Measurements from ENCODE around the gene ABCB11.
"Not testable (repeated sequence)": the region's sequence is repeated elsewhere in the genome, so short reads cannot be mapped to it uniquely, and the experiment has no call there.

The ABCB11 gene

GRCh38 chr2:168969865-168970264, 61.3 kb downstream of the ABCB11 start:
- no peak for DNase-seq

GRCh38 chr2:168968342-168968741, 62.8 kb downstream of the ABCB11 start:
- no peak for DNase-seq

DNA sequence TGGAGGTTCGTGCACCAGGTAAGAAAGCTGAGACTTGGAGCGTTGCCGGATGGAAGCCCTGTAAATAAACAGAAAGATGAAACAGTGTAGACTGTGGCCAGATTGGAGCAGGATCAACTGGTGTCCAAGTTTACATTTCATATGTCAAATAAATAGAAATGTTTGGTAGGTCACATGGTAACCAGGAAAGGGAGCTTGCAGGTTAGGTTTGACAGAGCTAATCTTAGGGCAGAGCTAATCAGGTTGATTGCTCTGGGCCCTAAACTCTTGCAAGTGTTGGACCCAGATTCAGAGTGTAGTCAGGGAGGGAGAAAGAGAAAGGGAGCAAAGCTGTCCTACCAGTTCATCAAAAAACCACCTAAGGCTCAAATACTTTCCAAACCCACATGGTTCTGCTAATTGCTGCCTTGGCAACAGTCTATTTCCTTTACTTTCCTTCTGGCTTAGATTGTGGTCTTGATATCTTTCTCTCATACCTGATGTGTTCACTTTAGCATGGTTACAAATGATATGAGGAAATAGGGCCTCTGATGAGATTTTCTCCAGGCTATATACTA, 66.8 kb downstream of the ABCB11 start:
- DNase-seq: peak; percentile 15

DNA sequence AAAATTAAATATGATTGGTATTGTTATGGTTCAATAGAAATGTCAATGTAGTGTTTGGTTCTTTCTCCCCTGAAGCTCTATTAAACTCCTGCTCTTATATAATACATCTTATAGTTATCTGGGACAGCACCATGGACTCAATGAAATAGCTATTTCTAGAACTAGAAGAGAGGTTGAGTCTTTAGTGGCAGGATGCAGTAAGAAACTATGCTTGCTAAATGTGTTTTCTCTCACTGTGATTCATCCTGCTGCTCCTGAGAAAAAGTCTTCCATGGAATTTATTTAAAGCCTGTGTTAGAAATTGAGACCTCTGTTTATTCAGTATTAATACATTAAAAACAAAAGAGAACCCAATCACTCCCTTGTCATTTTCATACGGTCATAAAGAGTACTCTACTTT, 68.5 kb downstream of the ABCB11 start:
- DNase-seq: no peak

DNA sequence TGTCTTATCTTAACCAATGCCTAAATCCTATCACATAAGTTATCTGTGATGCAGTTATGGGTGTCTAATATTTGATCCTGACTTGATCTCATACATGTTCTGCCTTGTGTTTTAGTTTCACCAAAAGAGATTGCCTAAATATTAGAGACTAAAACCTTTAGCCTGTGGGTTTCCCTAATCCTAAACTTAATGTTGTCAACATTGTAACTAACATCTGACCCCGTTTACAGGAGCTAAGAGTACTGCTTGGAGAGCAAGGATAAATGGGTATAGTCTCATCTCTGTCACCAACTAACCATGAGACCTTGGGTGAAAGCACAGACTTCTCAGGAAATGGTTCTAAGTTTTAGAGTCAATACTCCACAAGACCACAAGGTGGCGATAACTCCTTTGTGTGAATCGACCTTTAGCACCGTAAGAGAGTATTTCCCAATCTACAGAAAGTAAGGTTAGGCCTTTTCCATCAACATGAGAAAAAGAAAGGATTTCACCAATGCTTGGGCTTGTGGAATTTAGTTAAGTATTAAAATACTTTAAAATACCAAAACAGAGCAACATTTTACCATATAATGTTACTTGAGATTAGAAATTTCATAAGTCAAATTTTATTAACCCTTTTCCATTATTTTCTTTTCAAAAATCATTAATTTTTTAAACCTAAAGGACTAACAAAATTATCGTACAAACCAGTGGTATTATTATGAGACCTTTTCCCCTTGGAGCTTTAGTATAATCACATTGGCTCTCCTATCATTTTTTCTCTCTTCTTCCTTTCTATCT, 69.5 kb downstream of the ABCB11 start:
- peak; percentile 66 for DNase-seq

- DNase-seq: no peak
These were observed 74.7 kb downstream of the ABCB11 start for GRCh38 chr2:168956392-168956791.

DNA sequence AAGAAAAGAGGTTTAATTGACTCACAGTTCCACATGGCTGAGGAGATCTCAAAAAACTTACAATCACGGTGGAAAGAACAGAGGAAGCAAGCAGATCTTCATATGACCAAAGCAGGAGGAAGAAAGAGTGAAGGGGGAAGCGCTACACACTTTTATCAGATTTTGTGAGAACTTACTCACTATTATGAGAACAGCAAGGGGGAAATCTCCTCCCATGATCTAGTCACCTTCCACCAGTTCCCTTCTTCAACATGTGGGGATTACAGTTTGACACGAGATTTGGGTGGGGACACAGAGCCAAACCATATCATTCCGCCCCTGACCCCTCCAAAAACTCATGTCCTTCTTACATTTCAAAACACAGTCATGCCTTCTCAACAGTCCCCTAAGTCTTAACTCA, 75.8 kb downstream of the ABCB11 start:
- no peak for DNase-seq

DNA sequence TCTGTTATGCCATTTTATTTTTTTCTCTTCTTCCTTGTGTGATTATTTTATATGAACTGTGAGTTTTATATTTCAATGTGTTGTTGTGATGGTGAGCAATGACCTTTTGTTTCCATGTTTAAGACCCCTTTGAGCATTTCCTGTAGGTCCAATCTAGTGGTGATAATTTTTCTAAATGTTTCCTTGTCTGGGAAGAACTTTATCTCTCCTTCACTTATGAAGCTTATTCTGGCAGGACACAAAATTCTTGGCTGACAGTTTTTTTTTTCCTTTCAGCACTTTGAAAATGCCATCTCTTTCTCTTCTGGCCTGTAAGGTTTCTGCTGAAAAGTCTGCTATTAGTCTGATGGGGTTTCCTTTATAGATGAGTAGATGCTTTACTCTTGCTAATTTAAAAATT, 76.9 kb downstream of the ABCB11 start:
- no peak for DNase-seq

GRCh38 chr2:168952424-168952823, 78.7 kb downstream of the ABCB11 start:
- DNase-seq: no peak

- DNase-seq: no peak
These were observed 79.3 kb downstream of the ABCB11 start for GRCh38 chr2:168951871-168952270.

- no peak for DNase-seq
These were observed 81.8 kb downstream of the ABCB11 start for GRCh38 chr2:168949324-168949723.

GRCh38 chr2:168948621-168949212, 82.4 kb downstream of the ABCB11 start:
- DNase-seq: peak; percentile 17

- DNase-seq: no peak
These were observed 85.6 kb downstream of the ABCB11 start for GRCh38 chr2:168945508-168945907.

DNA sequence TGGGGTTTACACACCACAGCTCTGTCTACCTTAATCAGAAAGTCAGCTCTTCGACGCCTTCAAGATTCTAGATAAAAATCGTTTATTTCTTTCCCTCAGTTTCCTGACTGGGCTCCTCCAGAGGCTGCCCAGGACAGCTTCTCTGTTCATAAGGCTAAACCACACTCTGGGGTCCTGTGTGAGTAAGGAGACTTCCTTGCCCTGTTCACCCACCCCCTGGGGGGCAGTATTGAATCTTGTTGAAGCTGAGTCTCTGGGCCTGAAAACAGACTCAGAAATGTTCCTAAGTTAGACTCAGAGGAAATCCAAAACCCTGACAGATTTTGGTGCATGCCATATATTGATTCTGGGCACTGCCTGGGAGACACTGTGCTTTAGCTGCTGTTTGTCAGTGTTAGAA, 87.1 kb downstream of the ABCB11 start:
- DNase-seq: no peak

DNA sequence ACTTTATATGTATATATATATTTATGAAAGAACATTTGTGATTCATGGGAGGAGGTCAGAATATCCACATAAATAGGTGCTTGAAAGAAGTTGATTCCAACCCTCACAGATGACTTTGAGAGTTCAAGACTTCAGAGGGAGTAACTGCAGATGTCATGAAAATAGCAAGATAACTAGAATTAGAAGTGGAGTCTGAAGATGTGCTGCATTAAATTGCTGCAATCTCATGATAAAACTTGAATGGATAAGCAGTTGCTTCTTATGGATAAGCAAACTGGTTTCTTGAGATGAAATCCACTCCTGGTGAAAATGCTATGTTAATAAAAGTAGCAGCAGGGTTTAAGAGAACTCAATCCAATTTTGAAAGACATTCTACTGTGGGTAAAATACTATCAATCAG, 89.8 kb downstream of the ABCB11 start:
- DNase-seq: no peak

DNA sequence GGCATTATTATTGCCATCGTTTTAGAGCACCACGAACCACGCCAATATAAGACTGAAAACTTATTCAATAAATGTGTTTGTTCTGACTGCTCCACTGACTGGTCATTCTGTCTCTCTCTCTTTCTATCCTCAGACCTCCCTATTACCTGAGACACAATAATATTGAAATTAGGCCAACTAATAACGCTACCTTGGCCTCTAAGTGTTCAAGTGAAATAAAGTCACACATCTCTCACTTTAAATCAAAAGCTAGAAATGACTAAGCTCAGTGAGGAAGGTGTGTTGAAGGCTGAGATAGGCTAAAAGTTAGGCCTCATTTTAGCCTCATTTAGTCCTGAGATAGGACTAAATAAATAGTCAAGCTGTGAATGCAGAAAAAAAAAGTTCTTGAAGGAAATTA, 91.2 kb downstream of the ABCB11 start:
- DNase-seq: no peak

DNA sequence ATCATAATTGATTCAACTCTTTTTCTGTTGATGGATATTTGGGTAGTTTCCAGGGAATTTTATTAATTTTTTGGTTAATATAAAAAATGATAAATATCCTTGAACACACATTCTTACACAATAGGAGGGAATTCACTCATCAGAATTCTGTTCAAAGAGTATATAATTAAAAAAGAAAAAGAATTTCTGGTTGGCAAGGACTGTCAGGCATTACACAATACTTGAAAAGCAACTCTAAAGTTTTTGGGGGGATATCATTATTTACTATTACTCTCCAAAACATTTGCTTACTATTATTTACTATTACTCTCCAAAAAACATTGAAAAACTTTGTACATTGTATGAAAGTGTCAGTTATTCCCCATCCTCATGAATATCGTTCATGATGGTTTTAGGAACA, 92.1 kb downstream of the ABCB11 start:
- no peak for DNase-seq

GRCh38 chr2:168935810-168936581, 95.1 kb downstream of the ABCB11 start:
- DNase-seq: no peak

- DNase-seq: no peak
These were observed 96.3 kb downstream of the ABCB11 start for GRCh38 chr2:168934826-168935225.

DNA sequence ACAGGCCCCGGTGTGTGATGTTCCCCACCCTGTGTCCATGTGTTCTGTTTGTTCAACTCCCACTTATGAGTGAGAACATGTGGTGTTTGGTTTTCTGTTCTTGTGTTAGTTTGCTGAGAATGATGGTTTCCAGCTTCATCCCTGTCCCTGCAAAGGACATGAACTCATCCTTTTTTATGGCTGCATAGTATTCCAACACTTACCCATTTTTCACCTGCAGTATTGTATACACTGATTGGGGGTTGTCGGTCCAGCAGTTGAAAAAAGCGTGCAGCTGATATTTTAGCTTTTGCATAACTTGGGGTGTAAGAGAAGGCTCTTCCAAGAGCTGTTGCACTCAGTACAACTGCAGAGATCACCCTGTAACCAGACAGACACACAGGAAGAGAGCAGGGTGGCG, 99.0 kb downstream of the ABCB11 start:
- DNase-seq: not testable (repeated sequence)

DNA sequence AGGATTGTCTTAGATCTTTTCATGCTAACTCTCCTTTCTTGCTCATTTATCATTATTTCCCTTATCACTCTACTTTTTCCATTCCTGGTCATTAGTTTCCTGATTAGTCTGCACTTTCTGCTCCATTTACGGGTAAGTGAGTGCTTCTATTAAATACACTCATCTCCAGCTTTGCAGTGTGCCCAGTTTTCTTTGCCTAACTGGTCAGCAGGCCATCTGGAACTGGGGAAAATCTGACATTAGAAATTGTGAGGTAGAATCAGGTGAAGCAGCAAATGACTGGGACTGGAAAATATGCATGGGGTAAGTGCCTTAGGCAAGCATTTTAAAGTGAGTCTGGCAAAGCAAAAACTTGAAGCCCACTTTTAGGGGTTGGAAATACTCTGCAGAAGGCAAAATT, 100.9 kb downstream of the ABCB11 start:
- DNase-seq: no peak

DNA sequence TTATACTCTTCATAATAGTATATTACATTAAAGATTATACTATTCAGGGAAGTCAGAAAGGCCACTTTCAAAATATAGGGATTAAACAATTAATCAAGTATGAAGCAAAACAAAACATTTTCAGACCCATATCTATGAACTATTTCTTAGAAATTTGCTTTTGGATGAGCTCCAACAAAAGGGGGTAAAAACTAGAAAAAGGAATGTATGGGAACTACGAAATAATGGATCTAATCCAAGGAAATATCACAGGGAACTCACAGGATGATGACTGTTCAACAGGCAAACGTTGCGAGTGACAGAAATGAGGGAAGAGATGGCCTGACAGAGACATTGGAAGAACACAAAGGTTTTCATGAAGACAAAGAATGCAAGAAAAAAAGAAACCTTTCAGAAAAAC, 102.1 kb downstream of the ABCB11 start:
- DNase-seq: no peak

GRCh38 chr2:168928113-168928831, 102.9 kb downstream of the ABCB11 start:
- no peak for DNase-seq

Measured in CD4-positive, alpha-beta T cell treated with Interleukin-10 for 1 hour (primary cell).